EH (cell line): ENCODE results near the gene WDR82.

Source experiments
- DNase-seq: peaks from one replicate; pipeline ENCODE4 v3.0.0-alpha.2; 2015; ENCODE audit warnings: low read depth

The WDR82 gene

DNA sequence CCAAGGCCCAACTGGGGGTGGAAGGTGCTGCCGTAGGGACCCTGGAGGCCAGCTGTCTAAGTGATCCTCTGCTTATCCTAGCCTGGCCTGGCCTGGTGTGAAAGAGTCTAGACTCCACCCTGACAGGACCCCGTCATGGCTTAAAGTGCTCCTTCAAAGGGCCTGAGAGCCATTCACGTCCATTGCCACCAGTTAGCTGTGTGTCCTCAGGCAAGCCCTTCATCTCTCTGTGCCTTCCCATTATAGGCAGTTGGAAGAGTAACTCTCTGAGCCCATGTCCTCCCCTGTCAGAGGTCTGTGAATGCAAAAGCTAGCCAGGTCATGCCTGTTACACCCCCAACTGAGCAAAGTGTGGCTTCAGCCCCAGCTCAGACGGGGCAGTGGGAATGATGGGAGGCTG is 28.5 kb upstream of the WDR82 start:
- DNase-seq = no peak

DNA sequence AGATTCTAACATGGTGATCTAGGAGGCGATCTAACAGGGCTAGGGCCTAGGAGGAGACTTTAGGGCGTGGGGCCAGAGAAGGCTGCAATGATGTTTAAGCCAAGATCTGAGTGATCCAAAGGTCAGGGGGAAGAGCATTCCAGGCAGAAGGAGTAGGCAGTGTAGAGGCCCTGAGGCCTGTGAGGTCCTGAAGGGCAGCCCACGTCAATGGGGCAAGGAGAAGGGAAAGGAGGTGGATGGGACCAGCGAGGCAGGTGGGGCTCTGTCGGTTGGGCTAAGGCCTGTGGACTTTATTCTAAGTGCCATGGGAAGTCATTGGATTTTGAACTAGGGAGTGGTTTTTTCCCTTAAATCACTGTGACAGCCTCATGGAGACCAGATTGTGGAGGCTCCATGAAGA is 27.5 kb upstream of the WDR82 start:
- DNase-seq = no peak

DNA sequence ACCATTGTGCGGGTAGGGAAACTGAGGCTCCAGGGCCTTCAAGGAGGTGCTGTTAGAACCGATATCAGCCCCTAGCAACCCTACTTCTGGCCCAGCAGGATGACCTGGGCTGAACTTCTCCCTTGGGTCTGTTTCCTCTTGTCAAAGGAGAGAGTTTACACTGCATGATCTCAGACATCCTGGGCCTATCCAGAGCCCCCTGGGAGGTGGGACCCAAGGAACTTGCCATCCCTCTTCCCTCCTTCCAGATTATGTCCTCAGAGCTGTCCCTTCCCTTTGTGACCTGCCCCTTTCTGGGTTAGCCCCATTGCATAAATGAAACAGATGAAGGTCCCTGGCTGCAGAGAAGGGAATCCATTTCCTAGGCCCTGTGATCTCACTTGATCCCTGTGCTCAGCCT is 25.4 kb upstream of the WDR82 start:
- no peak for DNase-seq

DNA sequence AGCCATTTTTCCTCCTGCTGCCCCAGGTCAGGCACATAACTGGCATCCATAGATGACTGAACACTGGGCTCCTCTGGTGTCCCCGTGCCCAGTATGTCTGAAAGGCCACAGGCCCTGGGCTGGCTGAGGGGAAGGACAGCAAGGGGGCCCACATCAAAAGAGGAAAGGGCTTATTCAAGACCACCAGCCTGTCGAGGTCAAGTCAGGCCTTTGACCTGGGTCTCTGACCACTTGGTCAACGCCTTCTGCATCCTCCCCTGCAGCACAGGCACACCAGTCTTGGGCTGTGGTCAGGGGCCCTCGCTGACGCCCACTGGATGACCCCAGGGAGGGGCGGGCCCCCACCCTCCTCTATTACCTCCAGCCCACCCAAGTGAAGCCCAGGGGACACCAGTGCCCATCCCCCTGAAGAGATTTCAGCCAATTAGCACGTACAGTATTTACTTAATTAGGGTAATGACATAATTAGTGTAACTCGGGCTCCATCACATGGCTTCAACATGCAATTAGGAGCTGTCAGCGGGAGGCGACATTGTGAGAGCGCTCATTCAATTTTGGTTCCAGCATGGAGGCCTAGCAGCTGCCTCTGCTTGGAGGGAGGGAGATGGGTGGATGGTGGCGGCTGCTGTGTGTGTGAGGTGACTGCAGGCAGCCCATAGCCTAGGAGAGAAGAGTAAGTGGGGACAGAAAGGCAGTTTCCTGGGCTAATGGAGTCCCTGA is 24.1 kb upstream of the WDR82 start:
- DNase-seq = no peak

DNA sequence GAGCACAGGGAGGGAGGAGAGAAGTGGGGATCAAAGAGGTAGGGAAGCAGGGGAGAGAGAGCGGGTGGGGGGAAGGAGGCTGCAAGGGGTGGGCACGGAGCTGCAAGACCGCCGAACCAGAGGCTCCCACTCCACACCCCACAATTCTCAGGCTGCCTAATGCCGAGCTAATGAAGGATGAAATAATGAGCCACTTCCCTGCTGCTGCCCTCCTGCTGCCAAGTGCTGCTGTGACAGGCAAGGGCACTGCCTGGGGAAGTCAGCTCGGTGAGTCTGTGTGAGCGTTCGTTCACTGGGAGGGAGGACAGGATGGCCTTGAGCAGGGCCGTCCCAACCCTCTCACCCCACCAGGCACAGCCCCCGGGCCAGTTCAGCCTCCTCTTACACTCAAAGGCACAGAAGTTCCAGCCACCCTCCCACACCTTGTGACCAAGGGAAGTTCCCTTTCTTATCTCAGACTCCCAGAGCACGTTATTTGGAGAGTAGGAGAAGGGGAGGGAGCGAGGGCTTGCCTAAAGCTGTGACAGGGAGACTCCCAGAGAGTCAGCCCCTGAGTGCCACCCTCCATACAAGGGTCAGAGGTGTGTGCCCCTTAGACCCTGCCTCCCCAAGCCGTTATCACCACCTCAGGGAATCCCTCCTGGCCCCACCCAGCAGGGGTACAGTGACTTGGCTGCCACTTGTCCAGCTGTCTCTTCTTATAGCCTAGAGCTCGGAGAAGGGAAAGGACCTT is 21.6 kb upstream of the WDR82 start:
- DNase-seq = peak; percentile 51

DNA sequence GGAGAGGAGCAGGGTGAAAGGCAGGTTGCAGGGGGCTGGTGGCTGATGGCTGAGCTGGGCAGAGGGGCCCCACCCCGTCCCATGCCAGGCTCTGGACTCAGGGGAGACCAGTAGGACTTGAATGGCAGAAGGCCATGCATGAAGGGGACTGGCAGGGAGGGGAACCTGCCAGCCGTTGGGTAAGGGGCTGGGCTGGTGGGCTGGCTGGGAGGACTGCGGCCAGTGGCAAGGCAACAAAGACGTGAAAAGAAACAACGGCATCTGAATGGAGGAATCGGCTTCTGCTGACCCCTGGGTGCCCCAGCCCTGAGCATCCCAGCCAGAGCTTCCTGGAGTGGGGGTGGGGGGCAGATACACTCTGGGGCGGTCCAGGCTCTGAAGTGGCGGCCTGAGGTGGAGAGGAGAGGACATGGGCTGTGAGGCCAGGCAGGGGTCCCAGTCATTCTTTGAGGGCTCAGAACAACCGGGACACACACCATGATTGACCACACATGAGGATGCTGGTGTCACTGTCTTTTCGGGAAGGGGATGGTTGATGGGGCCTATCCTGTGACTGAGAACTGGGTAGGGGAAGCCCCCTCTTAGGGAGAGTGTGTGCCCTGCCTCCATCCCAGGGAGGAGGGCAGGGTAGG is 20.9 kb upstream of the WDR82 start:
- DNase-seq = no peak

DNA sequence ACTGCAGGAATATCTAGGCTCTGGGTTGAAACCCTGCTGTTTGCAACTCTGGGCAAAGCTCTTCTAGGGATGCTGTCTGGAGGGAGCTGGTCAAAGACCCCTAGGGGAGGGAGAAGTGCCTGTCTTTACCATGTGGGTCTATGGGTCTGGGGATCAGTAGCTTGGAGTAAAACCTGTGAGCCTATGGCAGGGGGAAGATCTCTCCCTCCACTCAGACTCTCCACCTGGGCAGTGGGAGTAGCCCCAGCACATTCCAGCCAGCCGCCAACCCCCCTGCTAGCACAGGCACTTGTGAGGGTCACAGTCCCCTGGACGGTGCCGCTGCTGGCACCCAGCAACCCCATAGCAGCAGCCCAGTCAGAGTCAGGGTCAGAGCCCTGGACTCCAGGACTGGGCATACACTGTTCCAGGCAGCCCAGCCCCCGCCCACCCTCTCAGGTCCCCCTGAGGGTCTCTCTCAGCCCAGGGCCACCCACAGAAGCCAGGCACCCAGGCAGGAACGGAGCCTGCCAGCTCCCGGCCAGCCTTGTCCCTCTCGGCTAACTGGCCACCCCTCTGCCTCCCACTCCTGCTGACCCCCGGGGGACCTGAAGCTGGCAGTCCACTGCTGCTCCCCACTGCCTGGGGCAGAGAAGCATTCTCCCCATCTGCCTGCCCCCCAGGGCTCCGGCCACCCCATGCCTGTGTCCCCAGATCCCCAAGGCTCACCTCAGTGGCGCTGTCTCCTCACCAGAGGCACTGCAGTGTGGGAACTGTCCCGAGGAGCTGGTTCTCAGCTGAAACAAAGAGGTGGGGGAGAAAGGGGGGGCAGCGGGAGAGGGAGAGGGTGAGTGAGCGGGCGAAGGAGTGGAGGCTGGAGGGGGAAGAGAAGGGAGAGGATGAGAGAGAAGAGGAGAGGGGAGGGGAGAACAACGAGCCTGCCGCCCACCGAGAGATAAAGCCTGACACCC is 20.0 kb upstream of the WDR82 start:
- no peak for DNase-seq

DNA sequence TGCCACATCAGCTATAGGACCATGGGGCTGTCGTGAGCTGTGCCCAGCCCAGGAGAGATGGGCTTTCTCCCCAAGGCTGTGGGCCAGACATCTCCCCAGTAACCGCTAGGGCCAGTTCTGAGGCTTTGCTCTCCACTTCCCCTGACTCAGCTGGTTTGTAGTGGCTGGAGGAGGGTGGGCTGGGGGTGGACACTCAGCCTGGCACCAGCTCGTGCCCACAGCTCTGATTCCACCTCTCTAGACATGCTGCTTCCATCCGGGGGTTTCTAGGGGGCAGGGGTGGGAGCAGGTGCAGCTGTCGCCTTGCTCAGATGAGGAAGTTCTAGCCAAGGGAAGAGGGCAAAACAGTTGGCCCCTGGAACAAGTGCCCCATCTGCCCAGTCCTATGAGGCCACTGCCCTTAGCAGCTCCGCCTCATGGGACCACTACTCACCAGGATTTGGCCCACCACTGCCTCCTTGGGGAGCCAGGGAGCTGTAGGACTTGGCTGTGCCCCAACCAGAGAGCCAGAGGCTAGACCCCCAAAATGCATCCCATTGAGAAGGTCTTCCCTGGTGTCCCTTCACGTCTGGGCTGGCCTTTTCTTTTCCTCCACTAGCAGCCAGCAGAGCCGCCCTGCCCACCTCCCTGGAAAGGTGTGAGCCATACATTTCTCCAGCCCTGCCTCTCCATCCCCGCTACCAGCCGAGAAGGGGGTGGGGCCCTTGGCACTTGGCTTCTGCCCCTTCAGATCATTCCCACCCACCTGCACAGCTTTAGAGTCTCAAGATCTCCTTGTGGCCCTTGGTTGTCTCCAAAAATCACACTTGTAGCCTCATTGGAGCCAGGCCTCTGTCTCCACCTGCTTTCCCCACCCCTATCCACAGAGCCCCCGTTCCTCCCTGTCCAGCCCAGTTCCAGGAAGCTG is 19.0 kb upstream of the WDR82 start:
- no peak for DNase-seq

DNA sequence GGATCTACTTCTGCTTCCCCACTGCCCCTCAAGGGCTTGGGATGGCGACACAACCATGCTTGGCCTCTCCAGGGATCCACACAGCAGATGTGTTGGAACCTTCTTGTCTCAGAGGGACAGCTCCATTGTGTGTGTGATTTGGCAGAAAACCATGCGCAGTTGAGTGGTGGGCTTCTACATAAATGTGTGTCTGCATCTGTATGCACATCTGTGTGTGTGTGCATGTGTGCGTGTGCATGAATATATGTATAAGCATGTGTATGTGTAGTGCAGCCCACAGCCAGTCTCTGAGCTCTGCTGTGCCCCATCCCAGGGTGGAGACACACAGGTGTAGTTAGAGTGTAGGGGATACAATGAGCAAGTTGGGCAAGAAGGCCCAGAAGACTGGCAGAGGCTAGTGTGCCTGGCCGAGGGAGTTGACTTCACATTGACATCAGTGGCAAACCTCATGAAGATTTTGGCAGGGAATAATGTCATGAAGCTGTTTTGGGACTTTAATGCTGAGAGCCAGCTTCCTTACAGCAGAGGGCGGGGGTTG is 17.3 kb upstream of the WDR82 start:
- no peak for DNase-seq

DNA sequence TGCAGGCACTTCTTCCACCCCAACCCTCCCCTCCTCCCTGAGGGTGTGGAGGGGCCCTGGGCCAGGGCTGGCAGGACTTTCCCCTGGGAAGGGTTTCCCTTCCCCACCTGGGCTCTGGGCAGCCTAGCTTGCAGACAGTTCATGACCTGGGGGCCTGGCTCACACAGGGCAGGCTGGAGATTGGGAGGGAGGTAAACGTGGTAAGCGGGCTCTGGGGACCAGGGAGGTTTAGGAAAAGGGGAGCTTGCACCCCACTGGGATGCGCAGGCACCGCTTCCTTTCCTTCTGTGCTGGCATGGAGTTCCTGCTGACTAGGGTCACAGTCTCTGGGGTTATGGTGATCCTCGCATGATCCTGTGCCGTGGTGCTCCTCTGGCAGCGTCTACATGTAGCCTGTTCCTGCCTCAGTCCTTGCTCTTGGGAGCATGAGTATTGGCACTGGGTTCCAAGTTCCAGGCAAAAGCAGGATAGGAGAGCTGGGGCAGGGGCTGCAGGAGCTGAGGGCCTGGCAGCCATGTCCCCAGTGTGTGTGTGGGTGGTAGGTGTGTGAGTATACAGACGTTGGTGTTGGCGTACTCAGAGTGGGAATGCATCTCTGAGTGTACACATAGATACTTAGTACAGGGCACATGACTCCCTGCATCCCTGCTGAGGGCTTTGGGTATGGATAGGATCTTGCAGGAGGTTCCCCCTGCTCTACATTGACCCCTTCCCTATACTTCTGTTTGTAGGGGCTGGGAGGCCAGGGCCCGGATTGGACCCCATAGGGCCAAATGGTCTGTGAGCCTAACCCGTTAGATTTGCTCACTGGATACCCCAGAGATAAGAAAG is 16.1 kb upstream of the WDR82 start:
- DNase-seq = no peak

DNA sequence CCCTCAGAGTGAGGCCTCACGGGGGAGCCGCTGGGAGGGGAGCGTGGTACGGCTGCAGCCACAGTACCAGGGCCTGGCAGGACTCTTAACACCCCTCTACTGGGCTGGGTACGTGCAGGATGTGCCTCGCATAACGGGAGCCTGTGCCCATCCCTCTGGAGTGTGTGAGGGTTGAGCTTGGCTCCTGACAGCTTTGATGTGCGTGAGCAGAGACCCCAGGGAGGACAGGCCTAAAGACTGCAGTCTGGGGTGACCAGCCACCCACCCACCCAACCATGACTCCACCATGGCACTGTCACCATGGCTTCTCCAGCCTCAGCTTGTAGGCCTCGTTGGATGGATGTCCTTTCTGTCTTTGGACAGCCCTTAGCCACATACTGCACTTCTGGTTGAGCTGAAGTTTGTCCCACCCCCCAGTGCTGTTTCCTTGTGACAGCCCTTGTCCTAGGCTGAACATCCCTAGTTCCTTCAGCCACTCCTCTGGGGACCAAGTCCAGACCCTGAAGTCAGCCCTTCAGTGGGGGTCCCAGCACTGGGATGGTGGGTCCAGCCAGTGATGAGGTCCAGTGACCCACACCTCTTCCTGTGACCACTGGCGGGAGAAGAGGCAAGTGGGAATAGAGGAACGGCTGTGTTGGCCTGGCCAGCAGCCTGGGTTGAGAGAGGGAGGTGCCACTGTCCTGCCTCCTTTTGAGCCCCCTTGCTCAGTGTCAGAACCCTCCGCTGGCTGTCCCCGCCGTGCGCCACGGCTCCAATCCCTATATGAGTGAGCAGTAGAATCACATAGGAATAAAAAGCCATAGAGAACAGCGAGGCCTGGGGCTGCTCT is 15.3 kb upstream of the WDR82 start:
- no peak for DNase-seq

DNA sequence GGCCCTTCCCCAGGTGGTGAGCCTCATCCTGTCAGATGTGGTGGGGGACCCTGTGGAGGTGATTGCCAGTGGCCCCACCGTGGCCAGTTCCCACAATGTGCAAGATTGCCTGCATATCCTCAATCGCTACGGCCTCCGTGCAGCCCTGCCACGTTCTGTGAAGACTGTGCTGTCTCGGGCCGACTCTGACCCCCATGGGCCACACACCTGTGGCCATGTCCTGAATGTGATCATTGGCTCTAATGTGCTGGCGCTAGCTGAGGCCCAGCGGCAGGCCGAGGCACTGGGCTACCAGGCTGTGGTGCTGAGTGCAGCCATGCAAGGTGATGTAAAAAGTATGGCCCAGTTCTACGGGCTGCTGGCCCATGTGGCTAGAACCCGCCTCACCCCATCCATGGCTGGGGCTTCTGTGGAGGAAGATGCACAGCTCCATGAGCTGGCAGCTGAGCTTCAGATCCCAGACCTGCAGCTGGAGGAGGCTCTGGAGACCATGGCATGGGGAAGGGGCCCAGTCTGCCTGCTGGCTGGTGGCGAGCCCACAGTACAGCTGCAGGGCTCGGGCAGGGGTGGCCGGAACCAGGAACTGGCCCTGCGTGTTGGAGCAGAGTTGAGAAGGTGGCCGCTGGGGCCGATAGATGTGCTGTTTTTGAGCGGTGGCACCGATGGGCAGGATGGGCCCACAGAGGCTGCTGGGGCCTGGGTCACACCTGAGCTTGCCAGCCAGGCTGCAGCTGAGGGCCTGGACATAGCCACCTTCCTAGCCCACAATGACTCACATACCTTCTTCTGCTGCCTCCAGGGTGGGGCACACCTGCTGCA is 14.0 kb upstream of the WDR82 start:
- DNase-seq = no peak

DNA sequence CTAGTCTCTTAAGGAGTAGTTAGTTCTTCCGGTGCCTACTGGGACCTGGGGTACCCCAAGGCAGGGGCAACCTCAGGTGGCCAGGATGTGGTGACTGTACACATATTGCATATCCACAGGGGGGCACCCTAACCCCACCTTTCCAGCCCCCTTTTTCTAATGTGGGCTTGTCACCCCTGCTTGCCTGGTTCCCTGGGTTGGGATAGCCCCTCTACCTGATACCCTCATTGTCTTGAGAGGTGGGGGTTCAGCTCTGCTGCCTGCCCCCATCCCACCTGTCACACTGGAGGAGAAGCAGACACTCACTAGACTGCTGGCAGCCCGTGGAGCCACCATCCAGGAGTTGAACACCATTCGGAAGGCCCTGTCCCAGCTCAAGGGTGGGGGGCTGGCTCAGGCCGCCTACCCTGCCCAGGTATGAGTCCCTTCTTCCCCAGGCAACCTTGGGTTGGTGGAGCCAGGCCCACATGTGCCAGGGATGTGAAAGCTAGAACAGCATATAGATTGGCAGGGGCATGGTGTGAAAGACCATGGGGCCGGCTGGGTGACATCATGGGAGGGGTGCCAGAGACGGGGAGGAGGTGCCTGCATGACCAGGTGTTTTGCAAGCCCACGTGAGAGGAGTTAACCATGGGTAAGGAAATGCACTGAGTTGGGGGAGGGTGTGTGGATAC is 13.2 kb upstream of the WDR82 start:
- peak; percentile 48 for DNase-seq

DNA sequence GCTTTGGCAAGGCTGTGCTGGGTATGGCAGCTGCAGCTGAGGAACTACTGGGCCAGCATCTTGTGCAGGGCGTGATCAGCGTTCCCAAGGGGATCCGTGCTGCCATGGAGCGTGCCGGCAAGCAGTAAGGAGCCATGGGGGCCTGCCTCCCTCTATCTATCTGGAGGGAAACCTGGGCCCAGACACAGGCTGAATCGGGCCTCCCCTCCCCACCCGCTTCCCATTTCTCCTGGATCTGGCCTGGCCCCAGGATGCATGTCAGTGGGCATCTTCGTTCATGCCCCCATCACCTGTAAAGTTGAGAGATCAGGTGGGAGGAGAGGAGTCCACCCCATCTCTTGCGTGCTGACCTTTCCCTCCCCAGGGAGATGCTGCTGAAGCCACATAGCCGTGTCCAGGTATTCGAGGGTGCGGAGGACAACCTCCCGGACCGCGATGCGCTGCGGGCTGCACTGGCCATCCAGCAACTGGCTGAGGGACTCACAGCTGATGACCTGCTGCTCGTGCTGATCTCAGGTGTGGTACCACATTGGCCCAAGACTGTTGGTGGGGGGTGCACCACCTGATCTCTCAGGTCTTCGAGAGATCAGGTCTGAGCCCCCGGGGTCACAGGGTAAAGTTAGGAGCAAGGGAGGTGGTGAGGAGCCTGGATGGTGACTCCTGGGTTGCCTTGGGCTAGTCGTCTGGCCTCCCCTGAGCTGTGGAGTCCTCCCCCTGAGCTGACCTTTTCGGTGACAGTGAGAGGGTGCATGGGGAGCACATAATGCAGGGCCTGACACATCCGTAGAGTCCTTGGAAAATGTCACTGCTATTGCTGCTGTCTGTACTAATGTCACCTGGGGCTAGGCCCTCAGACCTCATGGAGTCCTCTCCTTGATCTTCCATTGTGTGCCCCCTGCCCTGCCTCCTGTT is 12.4 kb upstream of the WDR82 start:
- DNase-seq = no peak

DNA sequence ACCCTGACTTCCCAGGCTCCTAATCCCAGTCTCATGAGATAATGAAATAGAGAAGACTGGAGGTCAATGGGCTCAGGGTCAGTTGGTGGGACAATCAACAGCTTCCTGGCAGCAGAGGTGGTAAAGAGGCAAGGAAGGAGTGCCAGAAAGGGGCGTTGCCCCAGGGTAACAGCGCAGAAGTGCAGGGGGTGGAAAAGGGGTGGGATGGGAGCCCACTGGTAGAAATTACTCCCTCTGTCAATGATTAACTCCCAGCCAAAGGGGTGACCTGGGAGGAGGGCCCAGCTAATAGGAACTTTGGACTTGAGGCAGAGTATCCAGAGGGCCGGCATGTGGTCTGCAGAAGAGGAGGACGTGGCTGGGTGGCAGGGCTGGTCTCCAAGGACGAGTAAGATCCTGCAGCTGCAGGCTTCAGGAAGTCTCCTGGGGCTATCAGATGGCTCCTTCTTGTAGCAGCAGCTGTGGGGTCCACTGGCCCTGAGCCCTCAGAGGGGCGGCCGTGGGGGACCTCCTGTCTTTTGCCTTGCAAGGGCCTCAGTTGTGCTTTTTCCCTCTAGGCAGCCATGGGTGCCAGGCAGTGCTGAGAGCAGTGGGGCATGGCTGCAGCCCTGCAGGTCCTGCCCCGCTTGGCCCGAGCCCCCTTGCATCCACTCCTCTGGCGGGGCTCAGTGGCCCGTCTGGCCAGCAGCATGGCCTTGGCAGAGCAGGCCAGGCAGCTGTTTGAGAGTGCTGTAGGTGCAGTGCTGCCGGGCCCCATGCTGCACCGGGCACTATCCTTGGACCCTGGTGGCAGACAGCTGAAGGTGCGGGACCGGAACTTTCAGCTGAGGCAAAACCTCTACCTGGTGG is 11.5 kb upstream of the WDR82 start:
- no peak for DNase-seq

DNA sequence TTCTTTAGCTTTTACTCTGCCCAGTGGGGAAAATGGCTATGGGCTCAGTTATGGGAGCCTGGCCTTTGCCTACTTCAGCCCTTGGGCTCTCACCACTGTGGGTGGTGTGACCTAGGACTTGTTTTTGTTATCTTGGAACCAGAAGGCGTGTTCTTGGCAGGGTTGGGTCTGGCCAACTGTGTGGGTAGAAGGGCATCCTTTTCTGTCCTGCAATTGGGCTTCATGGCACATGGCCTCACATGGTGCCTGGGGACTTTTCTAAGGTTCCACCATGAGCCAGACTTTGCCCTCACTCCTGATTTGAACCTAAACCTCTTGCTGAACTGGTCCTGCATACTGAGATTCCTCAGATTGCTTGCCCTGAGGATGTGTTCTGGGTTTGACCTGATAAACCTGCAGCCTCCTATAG is 10.9 kb upstream of the WDR82 start:
- no peak for DNase-seq
